ENCODE measurements around the gene MYRIP.

Gene MYRIP

DNA sequence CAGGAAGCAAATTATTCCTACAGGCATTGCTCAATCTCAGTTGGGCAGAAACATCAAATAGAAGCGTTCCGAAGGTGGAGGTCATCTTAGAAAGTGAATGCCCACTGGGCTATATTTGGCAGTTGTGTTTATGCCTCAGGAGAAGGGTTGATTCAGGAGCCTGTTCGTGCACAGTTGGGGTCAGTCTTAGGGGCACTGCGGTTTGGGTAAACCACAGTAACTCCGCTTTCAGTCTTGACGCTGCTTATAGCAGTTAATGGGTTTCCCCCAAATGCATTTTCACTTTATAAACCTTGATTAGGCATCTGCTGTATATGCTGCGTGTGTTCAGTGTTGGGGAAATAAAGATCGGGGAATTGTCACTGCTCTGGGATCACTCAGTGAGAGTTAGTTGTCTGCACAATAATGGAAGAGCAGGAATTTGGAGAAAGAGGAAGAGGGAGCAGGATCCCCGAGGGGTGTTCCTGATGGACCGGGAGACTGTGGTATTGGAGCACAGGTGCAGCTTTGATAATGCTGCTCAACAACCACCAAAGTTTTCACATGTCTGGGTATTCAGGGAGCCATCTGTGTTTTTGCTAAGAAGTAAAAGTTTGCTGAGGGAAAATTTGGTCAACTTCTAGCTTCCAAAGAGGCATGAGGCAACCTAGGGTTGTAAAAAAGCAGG lies 375.8 kb downstream of the MYRIP start:
- H3K4me3 ChIP-seq (ENCODE audit: low read depth, low read length), result no peak overlapping the region
- DNase-seq (ENCODE audit: low read depth), result peak; percentile 53
- TF ChIP-seq MYC (IDR thresholded peaks at IDR 0.05; ENCODE audit: low read depth, low read length), result no peak
- TF ChIP-seq, protein P1, sequence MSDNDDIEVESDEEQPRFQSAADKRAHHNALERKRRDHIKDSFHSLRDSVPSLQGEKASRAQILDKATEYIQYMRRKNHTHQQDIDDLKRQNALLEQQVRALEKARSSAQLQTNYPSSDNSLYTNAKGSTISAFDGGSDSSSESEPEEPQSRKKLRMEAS (IDR thresholded peaks at IDR 0.05; ENCODE audit: low read depth, low read length), result no peak
- no peak for TF ChIP-seq POLR2A (IDR thresholded peaks at IDR 0.05; ENCODE audit: extremely low read depth, insufficient read length)
- TF ChIP-seq, protein P2, sequence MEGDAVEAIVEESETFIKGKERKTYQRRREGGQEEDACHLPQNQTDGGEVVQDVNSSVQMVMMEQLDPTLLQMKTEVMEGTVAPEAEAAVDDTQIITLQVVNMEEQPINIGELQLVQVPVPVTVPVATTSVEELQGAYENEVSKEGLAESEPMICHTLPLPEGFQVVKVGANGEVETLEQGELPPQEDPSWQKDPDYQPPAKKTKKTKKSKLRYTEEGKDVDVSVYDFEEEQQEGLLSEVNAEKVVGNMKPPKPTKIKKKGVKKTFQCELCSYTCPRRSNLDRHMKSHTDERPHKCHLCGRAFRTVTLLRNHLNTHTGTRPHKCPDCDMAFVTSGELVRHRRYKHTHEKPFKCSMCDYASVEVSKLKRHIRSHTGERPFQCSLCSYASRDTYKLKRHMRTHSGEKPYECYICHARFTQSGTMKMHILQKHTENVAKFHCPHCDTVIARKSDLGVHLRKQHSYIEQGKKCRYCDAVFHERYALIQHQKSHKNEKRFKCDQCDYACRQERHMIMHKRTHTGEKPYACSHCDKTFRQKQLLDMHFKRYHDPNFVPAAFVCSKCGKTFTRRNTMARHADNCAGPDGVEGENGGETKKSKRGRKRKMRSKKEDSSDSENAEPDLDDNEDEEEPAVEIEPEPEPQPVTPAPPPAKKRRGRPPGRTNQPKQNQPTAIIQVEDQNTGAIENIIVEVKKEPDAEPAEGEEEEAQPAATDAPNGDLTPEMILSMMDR (IDR thresholded peaks at IDR 0.05; ENCODE audit: low read depth, low read length), result no peak

GRCh38 chr3:40186508-40186907 lies 377.1 kb downstream of the MYRIP start:
- no peak for TF ChIP-seq MYC (IDR thresholded peaks at IDR 0.05; ENCODE audit: low read depth, low read length)
- TF ChIP-seq, protein P1 (IDR thresholded peaks at IDR 0.05; ENCODE audit: low read depth, low read length), result no peak
- TF ChIP-seq, protein P2 (IDR thresholded peaks at IDR 0.05; ENCODE audit: low read depth, low read length), result no peak
- no peak for TF ChIP-seq POLR2A (IDR thresholded peaks at IDR 0.05; ENCODE audit: extremely low read depth, insufficient read length)
- H3K4me3 ChIP-seq (ENCODE audit: low read depth, low read length), result no peak overlapping the region
- DNase-seq (ENCODE audit: low read depth), result no peak

- TF ChIP-seq, protein P2 (IDR thresholded peaks at IDR 0.05; ENCODE audit: low read depth, low read length), result no peak
- TF ChIP-seq, protein P1 (IDR thresholded peaks at IDR 0.05; ENCODE audit: low read depth, low read length), result no peak
- no peak for TF ChIP-seq POLR2A (IDR thresholded peaks at IDR 0.05; ENCODE audit: extremely low read depth, insufficient read length)
- no peak for TF ChIP-seq MYC (IDR thresholded peaks at IDR 0.05; ENCODE audit: low read depth, low read length)
- no peak for DNase-seq (ENCODE audit: low read depth)
- no peak overlapping the region for H3K4me3 ChIP-seq (ENCODE audit: low read depth, low read length)
Observed at GRCh38 chr3:40187945-40188344, 378.5 kb downstream of the MYRIP start.

GRCh38 chr3:40189118-40189517 lies 379.7 kb downstream of the MYRIP start:
- TF ChIP-seq, protein P1 (IDR thresholded peaks at IDR 0.05; ENCODE audit: low read depth, low read length), result no peak
- TF ChIP-seq POLR2A (IDR thresholded peaks at IDR 0.05; ENCODE audit: extremely low read depth, insufficient read length), result no peak
- no peak for TF ChIP-seq MYC (IDR thresholded peaks at IDR 0.05; ENCODE audit: low read depth, low read length)
- TF ChIP-seq, protein P2 (IDR thresholded peaks at IDR 0.05; ENCODE audit: low read depth, low read length), result no peak
- DNase-seq (ENCODE audit: low read depth), result no peak
- H3K4me3 ChIP-seq (ENCODE audit: low read depth, low read length), result no peak overlapping the region

DNA sequence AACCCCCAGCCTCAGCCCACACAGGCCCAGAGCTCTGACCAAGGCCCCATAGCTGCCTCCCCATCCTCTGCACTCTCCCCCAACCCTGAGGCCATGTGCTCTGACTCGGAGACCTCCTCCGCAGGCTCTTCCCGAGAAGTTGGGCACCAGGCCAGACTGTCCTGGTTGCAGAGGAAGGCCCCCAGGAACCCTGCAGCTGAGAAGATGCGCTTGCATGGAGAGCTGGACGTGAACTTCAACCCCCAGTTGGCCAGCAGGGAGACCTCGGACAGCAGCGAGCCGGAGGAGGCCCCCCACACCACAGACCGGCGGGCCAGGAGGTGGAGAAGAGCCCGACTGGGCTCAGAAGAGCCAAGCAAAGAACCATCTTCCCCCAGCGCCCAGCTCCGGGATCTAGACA lies 380.6 kb downstream of the MYRIP start:
- DNase-seq (ENCODE audit: low read depth), result no peak
- no peak overlapping the region for H3K4me3 ChIP-seq (ENCODE audit: low read depth, low read length)
- TF ChIP-seq, protein P1 (IDR thresholded peaks at IDR 0.05; ENCODE audit: low read depth, low read length), result no peak
- TF ChIP-seq, protein P2 (IDR thresholded peaks at IDR 0.05; ENCODE audit: low read depth, low read length), result no peak
- TF ChIP-seq POLR2A (IDR thresholded peaks at IDR 0.05; ENCODE audit: extremely low read depth, insufficient read length), result no peak
